ENCODE data around the gene GIPC2. TPM values are rescaled to one million over a fixed set of nuclear protein-coding genes. Genes with fewer than 3 reads are reported as not detected.
A peak's percentile ranks its signal among the peaks of the same experiment; 100 is the strongest.

The GIPC2 gene
- total RNA-seq, 1 experiment from 2014 or later: 0.07 TPM

DNA sequence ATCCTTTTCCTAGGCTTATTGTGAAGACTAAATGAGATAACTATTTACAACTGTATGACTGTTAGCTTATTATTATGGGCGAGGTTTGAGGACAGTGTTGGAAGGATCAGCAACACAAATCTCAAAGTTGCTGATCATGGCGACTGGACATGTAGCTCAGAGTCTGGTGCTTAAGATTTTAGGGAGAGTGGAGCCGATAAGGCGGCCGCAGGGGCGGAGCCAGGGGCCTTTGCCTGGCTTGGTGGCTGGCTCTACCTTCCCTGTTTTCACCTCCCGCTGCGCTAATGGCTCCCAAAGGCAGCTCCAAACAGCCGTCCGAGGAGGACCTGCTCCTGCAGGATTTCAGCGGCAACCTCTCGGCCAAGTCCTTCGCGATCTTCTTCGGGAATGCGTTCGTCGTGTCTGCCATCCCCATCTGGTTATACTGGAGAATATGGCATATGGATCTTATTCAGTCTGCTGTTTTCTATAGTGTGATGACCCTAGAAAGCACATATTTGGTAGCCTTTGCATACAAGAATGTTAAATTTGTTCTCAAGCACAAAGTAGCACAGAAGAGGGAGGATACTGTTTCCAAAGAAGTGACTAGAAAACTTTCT is 45.5 kb downstream of the GIPC2 start:
- CTCF ChIA-PET: no interaction called here
- TF ChIP-seq CEBPB (IDR thresholded peaks at IDR 0.05; ENCODE audit: low read depth) (no peak), ZFX (IDR thresholded peaks at IDR 0.05) (no peak), CBX3 (IDR thresholded peaks at IDR 0.05; ENCODE audit: low read depth) (no peak), TCF7L2 (IDR thresholded peaks at IDR 0.05; ENCODE audit: borderline replicate concordance, extremely low read depth, insufficient read depth, insufficient read length) (no peak), ELF1 (IDR thresholded peaks at IDR 0.05; ENCODE audit: borderline replicate concordance, low read depth) (no peak)
- no peak for DNase-seq (ENCODE audit: low read depth, low spot score)
- H3K79me2 ChIP-seq (ENCODE audit: insufficient read depth, low read length): no peaks in the 10 kb centered on the region
- no peak overlapping the region for H3K4me3 ChIP-seq (replicated peaks in 1 of 2; ENCODE audit: low read depth in 1 of 2, low read length in 2 of 2)
- ATAC-seq: no peak
- H3K27me3 ChIP-seq (ENCODE audit: insufficient read depth, low read length): no peaks in the 10 kb centered on the region
- POLR2A ChIA-PET: interaction anchor here (1.1 to 1.6 kb wide), 3 partner anchors 10 to 87 kb away, joined by 3 to 8 read pairs (median 4); partner anchors contain the start of gene DNAJB4
- BruUV-seq (replicated peaks): no TSS peak
- no peak overlapping the region for H2AFZ ChIP-seq (ENCODE audit: low read depth, low read length, poor library complexity, severe bottlenecking)
- no peaks in the 10 kb centered on the region for H3K9me2 ChIP-seq (ENCODE audit: insufficient read depth)
- H3K9ac ChIP-seq (ENCODE audit: low read length): no peak overlapping the region
- H3K27ac ChIP-seq (ENCODE audit: low read depth, low read length): no peak overlapping the region
- no peaks in the 10 kb centered on the region for H3K9me3 ChIP-seq (ENCODE audit: control insufficient read depth in 1 of 2, insufficient read depth in 1 of 2, low read depth in 1 of 2, low read length in 2 of 2)
- RAD21 ChIA-PET (ENCODE audit: low non-redundant PET in 1 of 2, low total read pairs in 2 of 2, uncharacterized antibody in 2 of 2, unreplicated experiment in 2 of 2): no interaction called here
- no peak overlapping the region for H3K4me2 ChIP-seq (ENCODE audit: low read length)
- H4K20me1 ChIP-seq (ENCODE audit: insufficient read depth): no peaks in the 10 kb centered on the region
- H3K4me1 ChIP-seq (ENCODE audit: control insufficient read depth in 1 of 2, insufficient read depth in 2 of 2, low read length in 2 of 2): peaks cover 11 to 25% of the 10 kb centered on the region in 2 experiments
- no peaks in the 10 kb centered on the region for H3K36me3 ChIP-seq (ENCODE audit: control insufficient read depth in 1 of 2, insufficient read depth in 2 of 2, low read length in 2 of 2)
- intact Hi-C loops (cut with micrococcal nuclease): no loop called here

DNA sequence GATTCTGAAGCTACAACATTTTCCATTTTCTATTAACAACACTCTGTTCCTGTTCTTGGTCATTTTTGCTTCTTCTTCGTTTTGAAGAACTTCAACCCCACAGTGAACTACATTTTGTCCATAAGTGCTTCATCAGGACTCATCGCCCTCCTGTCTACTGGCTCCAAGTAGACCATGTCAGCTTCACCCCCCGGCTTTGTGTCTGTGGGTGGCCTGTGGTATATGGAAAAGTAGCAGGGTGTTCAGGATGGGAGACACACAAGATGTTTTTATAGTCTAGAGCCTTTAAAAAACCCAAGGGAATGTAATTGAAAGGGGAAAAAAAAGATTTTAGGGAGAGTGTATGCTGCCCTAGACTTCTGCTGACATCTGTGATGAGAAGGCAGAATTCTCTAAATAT is 46.1 kb downstream of the GIPC2 start:
- Histone ChIP-seq H3K9me2 (ENCODE audit: insufficient read depth) (no peaks in the 10 kb centered on the region), H2AFZ (ENCODE audit: low read depth, low read length, poor library complexity, severe bottlenecking) (peak overlapping the region; percentile 79), H3K9ac (ENCODE audit: low read length) (no peak overlapping the region), H3K27ac (ENCODE audit: low read depth, low read length) (no peak overlapping the region), H3K27me3 (ENCODE audit: insufficient read depth, low read length) (no peaks in the 10 kb centered on the region), H3K4me2 (ENCODE audit: low read length) (no peak overlapping the region), H4K20me1 (ENCODE audit: insufficient read depth) (no peaks in the 10 kb centered on the region), H3K9me3 (ENCODE audit: control insufficient read depth in 1 of 2, insufficient read depth in 1 of 2, low read depth in 1 of 2, low read length in 2 of 2) (no peaks in the 10 kb centered on the region), H3K4me1 (ENCODE audit: control insufficient read depth in 1 of 2, insufficient read depth in 2 of 2, low read length in 2 of 2) (peaks cover 11 to 25% of the 10 kb centered on the region in 2 experiments), H3K36me3 (ENCODE audit: control insufficient read depth in 1 of 2, insufficient read depth in 2 of 2, low read length in 2 of 2) (no peaks in the 10 kb centered on the region), H3K4me3 (replicated peaks in 1 of 2; ENCODE audit: low read depth in 1 of 2, low read length in 2 of 2) (no peak overlapping the region), H3K79me2 (ENCODE audit: insufficient read depth, low read length) (no peaks in the 10 kb centered on the region)
- RAD21 ChIA-PET (ENCODE audit: low non-redundant PET in 1 of 2, low total read pairs in 2 of 2, uncharacterized antibody in 2 of 2, unreplicated experiment in 2 of 2): no interaction called here
- no peak for DNase-seq (ENCODE audit: low read depth, low spot score)
- POLR2A ChIA-PET: interaction anchor here (1.2 to 1.6 kb wide), 2 partner anchors 11 to 87 kb away, joined by 3 to 8 read pairs; partner anchors contain the start of gene DNAJB4
- intact Hi-C loops (cut with micrococcal nuclease): no loop called here
- BruUV-seq (replicated peaks): no TSS peak
- no peak for TF ChIP-seq ZNF274 (IDR thresholded peaks at IDR 0.05; ENCODE audit: low read depth, low read length)
- TF ChIP-seq POLR2AphosphoS5 (IDR thresholded peaks at IDR 0.05; ENCODE audit: low read depth, low read length): no peak
- TF ChIP-seq EZH2 (IDR thresholded peaks at IDR 0.05): no peak
- TF ChIP-seq POLR2A (IDR thresholded peaks at IDR 0.05; ENCODE audit: borderline replicate concordance, extremely low read depth, insufficient read depth, insufficient read length): no peak
- no peak for TF ChIP-seq ELF1 (IDR thresholded peaks at IDR 0.05; ENCODE audit: borderline replicate concordance, low read depth)
- TF ChIP-seq, protein P1, sequence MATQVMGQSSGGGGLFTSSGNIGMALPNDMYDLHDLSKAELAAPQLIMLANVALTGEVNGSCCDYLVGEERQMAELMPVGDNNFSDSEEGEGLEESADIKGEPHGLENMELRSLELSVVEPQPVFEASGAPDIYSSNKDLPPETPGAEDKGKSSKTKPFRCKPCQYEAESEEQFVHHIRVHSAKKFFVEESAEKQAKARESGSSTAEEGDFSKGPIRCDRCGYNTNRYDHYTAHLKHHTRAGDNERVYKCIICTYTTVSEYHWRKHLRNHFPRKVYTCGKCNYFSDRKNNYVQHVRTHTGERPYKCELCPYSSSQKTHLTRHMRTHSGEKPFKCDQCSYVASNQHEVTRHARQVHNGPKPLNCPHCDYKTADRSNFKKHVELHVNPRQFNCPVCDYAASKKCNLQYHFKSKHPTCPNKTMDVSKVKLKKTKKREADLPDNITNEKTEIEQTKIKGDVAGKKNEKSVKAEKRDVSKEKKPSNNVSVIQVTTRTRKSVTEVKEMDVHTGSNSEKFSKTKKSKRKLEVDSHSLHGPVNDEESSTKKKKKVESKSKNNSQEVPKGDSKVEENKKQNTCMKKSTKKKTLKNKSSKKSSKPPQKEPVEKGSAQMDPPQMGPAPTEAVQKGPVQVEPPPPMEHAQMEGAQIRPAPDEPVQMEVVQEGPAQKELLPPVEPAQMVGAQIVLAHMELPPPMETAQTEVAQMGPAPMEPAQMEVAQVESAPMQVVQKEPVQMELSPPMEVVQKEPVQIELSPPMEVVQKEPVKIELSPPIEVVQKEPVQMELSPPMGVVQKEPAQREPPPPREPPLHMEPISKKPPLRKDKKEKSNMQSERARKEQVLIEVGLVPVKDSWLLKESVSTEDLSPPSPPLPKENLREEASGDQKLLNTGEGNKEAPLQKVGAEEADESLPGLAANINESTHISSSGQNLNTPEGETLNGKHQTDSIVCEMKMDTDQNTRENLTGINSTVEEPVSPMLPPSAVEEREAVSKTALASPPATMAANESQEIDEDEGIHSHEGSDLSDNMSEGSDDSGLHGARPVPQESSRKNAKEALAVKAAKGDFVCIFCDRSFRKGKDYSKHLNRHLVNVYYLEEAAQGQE (IDR thresholded peaks at IDR 0.05; ENCODE audit: low read depth): no peak
- TF ChIP-seq, protein P2, sequence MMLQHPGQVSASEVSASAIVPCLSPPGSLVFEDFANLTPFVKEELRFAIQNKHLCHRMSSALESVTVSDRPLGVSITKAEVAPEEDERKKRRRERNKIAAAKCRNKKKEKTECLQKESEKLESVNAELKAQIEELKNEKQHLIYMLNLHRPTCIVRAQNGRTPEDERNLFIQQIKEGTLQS (IDR thresholded peaks at IDR 0.05): no peak
- TF ChIP-seq EZH2phosphoT487 (IDR thresholded peaks at IDR 0.05; ENCODE audit: borderline replicate concordance): no peak
- no peak for TF ChIP-seq RAD21 (IDR thresholded peaks at IDR 0.05; ENCODE audit: low read depth)
- no peak for TF ChIP-seq SIN3A (IDR thresholded peaks at IDR 0.05; ENCODE audit: low read depth)
- no peak for TF ChIP-seq YY1 (IDR thresholded peaks at IDR 0.05; ENCODE audit: extremely low read depth, insufficient replicate concordance, low read depth, low read length)
- TF ChIP-seq, protein P3, sequence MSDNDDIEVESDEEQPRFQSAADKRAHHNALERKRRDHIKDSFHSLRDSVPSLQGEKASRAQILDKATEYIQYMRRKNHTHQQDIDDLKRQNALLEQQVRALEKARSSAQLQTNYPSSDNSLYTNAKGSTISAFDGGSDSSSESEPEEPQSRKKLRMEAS (IDR thresholded peaks at IDR 0.05): no peak
- TF ChIP-seq JUND (IDR thresholded peaks at IDR 0.05): no peak
- TF ChIP-seq EGR1 (IDR thresholded peaks at IDR 0.05; ENCODE audit: low read depth): no peak
- no peak for ATAC-seq
- CTCF ChIA-PET: no interaction called here

Data from HCT116 (cell line).